GM21717 (cell line): Measurements from ENCODE around the gene SF3B1.
"Not testable (repeated sequence)": the region's sequence is repeated elsewhere in the genome, so short reads cannot be mapped to it uniquely, and the experiment has no call there.

Source experiments
- ATAC-seq: cut with Tn5 transposase; IDR thresholded peaks from one replicate; pipeline ENCODE4 v1.9.1; 2021; ENCODE audit warnings: mild to moderate bottlenecking, moderate library complexity; ENCODE audit not compliant: unreplicated experiment

Gene SF3B1

DNA sequence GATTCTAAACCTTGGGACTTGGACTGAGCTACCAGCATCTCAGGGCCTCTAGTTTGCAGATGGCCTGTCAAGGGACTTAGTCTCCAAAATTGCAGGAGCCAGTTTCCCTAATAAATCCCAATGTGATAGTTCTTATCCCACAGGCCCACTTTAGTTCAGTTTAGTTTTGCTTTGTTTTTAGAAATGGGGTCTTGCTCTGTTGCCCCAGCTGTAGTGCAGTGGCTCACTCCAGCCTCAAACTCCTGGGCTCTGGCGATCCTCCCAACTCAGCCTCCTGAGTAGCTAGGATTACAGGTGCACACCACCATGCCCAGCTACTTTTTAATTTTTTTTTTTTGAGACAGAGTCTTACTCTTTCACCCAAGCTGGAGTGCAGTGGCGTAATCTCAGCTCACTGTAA is 2.6 kb upstream of the SF3B1 start:
- no peak for ATAC-seq

GRCh38 chr2:197435598-197436420 is 981 bp upstream of the SF3B1 start:
- peak; percentile 0 for ATAC-seq

DNA sequence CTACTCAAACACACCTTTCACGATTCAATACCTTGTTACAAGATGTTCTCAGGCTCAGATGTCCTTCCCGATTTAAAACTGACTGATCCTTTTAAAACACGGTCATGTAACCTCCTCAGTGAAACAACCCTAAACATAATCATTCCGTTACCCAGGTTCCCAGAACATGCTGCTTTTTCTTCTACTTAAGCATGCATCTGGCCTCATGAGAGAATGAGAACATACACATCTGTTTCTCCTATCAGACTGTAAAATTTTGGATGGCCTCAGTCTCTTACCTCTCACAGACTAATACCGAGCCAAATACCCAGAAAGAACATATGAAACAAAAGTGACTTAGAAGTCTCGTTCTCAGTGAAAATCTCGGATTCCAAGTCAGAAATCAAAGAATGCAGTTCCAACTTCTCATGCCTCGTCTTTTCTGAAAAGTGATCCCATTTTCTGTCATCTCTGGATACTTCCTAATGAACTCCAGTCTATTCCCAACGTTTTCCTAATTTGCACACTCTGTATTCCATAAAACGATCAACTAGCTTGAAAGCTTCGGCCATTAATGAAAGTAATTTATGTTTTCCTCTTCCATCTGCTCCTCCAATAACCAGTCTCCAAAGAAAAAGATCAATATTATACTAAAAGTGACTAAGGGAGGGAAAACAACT is 919 bp downstream of the SF3B1 start:
- no peak for ATAC-seq

- not testable (repeated sequence) for ATAC-seq
Observed at GRCh38 chr2:197432527-197432926, 2.3 kb downstream of the SF3B1 start.

- ATAC-seq: no peak
Observed at GRCh38 chr2:197431858-197432257, 3.0 kb downstream of the SF3B1 start.

DNA sequence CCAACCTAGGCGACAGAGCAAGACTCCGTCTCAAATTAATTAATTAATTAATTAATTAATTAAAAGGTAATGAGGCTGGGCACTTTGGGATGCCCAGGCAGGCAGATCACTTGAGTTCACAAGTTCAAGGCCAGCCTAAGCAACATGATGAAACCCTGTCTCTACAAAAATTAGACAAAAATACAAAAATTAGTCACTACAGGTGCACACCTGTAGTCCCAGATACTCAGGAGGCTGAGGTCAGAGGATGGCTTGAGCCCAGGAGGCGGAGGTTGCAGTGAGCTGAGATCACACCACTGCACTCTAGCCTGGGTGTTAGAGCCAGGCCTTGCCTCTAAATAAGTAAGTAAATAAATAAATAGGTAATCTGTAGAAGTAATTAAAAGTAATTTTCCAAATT is 6.8 kb downstream of the SF3B1 start:
- ATAC-seq: no peak

GRCh38 chr2:197426723-197427603 is 7.9 kb downstream of the SF3B1 start:
- no peak for ATAC-seq

GRCh38 chr2:197425550-197425949 is 9.3 kb downstream of the SF3B1 start:
- no peak for ATAC-seq

- ATAC-seq: no peak
Observed at GRCh38 chr2:197423307-197423706, 11.5 kb downstream of the SF3B1 start.

DNA sequence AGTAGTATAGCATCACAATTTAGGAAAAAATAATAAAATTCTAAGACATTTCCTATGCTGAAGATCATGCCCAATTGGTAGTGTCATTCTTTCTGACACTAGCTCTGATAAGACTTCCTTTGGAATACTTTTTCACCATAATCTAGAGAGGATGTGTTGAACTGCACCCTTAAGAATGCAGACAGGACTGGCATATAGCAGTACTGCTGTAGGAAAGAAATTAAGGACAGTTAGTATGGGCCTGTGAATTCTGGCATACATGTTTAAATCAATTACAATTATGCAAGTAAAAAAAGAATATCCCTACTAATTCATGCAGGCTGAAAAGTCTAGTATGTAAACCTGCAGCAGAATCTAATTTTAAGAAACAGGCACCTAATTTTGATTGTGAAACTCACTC is 15.4 kb downstream of the SF3B1 start:
- ATAC-seq: no peak

DNA sequence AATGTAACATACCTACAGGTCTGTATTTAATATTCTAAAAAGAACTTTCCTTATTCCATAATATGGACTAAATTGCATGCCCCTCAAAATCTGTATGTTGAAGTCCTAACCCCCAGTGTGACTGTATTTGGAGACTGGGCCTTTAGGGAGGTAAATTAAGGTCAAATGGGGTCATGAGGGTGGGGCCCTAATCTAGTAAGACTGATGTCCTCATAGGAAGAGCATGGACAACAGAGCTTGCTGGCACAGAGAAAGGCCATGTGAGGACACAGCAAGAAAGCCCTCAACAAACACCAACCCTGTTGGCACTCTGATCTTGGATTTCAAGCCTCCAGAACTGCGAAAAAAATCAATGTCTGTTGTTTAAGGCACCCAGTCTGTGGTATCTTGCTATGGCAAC is 18.6 kb downstream of the SF3B1 start:
- no peak for ATAC-seq

GRCh38 chr2:197414515-197414914 is 20.3 kb downstream of the SF3B1 start:
- ATAC-seq: no peak

GRCh38 chr2:197414039-197414438 is 20.8 kb downstream of the SF3B1 start:
- no peak for ATAC-seq

DNA sequence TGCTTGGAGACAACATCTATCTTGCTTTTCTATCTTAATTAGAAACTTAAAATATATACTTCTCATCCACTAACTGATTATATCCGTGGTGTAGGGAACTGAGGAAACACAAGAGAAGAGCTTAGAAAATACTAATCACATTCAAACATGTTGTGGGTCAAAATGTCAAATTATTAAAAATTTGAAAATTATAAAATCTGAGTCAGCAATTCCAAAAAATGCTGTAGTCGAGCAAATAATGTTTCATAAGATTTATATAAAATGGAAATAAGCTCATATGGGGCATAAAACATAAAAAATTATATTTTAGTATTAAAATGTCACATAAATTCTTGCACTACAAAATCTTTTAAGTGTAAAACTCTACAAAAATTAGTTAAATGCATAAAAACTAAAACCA is 29.2 kb downstream of the SF3B1 start:
- ATAC-seq: no peak

DNA sequence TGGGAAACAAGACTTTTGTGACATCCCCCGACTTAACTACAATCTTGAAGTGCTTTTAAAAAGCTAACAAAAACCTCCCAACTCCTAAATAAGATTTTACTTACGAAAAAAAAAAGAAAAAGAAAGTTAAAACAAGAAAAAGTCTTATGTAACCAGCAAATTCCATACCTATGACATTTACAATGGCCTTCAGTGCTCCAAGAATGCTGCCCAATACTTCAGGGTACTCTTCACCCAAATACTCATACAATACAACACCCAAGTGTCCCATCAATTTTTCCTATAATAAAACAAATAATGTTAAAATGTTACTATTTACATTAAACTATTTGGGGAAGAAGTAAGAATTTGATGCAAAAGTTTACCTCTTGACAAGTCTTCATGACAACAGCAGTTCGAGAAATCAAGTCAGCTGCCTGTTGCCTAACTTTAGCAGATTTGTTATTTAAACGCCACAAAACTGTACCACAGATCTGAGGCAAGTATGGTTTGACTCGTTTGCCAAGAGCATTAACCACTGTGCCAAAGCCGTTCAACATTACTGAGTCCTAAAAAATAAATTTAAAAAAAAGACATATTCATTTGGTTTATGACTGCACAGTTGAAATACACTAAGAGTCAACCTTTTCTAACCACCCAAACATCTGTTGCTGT is 34.8 kb downstream of the SF3B1 start:
- no peak for ATAC-seq

DNA sequence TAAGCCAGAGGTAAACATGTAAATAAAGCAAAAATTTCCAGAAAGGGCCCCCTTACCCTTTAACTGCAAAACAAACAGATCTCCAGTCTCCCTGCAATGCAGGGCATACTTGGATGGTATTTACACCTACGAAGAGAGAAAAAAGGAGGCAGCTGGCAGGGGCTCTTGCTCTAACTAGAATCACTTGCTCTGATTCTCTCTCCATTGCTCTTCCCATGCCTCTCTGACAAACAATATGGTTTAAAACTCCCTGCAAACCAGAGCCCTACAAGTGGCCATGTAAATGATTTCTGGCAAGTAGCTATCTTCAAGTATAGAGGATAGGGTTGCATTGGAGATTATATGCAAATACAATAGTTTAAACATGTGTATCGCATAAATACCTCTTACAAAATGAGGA is 35.9 kb downstream of the SF3B1 start:
- no peak for ATAC-seq

- ATAC-seq: no peak
Observed at GRCh38 chr2:197391220-197391717, 43.6 kb downstream of the SF3B1 start.

DNA sequence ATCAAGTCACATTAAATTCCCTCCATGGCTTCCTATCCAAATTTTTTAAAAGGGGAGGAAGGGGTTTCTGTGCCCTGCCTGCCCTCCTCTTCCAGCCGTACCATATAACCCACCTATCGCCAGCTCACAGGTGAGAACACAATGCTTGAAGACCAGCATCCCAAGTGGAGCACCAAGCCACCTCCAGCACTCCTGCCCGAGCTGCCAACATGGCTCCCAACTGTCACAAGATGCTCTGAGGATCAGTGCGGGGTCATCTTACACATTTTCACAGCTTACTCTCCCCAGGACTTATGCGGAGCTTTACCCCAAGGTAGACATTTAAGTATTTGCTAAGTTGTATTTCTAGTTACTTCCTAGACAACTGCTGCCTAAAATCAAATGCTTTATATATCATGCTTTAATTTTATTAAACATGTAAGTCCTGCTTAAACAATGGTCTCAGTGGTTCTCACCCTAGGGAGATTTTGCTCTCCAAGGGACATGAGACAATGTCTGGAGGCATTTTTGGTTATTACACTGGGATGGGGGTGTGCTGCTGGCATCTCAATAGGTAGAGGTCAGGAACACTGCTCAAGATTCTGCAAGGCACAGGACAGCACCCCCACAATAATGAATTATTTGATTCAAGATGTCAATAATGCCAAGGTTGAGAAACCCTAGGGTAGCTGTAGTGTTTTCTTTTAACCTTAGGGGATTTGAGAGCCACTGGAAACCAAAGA is 45.8 kb downstream of the SF3B1 start:
- no peak for ATAC-seq

GRCh38 chr2:197387179-197387578 is 47.6 kb downstream of the SF3B1 start:
- ATAC-seq: no peak

- no peak for ATAC-seq
Observed at GRCh38 chr2:197386242-197386641, 48.6 kb downstream of the SF3B1 start.
